Gastroesophageal sphincter (tissue), 4 donors: ENCODE measurements around the gene CHST11. TPM values are rescaled to one million over a fixed set of nuclear protein-coding genes. Genes with fewer than 3 reads are reported as not detected.
A peak's percentile ranks its signal among the peaks of the same experiment; 100 is the strongest.

ENCODE experiments used
- ATAC-seq: fragments of 150-250 bp; one replicate; pipeline ENCODE4 v1.9.1; 2016; ENCODE audit warnings: mild to moderate bottlenecking, moderate library complexity
- H3K27ac ChIP-seq, 4 donors: fragments of 200-600 bp; sonication (generic) in 3 of 4; 1 replicate in 3 of 4; 2 replicates in 1 of 4; pipeline ENCODE4 v1.5.1; 2016 to 2019
- H3K27me3 ChIP-seq: fragments of 200-600 bp; sonication (generic); one replicate; pipeline ENCODE4 v1.5.1; 2019
- H3K36me3 ChIP-seq, 2 donors: fragments of 200-600 bp; sonication (generic); one replicate each; pipeline ENCODE4 v1.5.1; 2019; ENCODE audit warnings: control low read depth in 1 of 2
- H3K4me1 ChIP-seq, 3 donors: fragments of 200-600 bp; sonication (generic); 1 replicate in 2 of 3; 2 replicates in 1 of 3; pipeline ENCODE4 v1.5.1; 2016 to 2019; ENCODE audit warnings: control low read depth in 2 of 3
- H3K4me3 ChIP-seq, 2 donors: fragments of 200-600 bp; sonication (generic); one replicate each; pipeline ENCODE4 v1.5.1; 2019; ENCODE audit warnings: mild to moderate bottlenecking in 1 of 2, moderate library complexity in 1 of 2
- H3K9me3 ChIP-seq, 3 donors: fragments of 200-600 bp; sonication (generic); one replicate each; pipeline ENCODE4 v1.5.1; 2017 to 2019; ENCODE audit warnings: control low read depth in 2 of 3
- EP300 ChIP-seq: sonication (generic); formaldehyde crosslinking; IDR thresholded peaks from one replicate; pipeline ENCODE4 v1.6.1; 2017; ENCODE audit warnings: antibody characterized with exemption, mild to moderate bottlenecking
- POLR2A ChIP-seq, 2 donors: fragments of 450-650 bp; IDR thresholded peaks; one replicate each; pipeline ENCODE4 v1.6.1; 2017; ENCODE audit warnings: antibody characterized with exemption in 2 of 2, mild to moderate bottlenecking in 2 of 2, moderate library complexity in 1 of 2
- POLR2AphosphoS5 ChIP-seq: sonication (generic); formaldehyde crosslinking; IDR thresholded peaks from one replicate; pipeline ENCODE4 v1.6.1; 2017; ENCODE audit warnings: antibody characterized with exemption
- WGBS, 2 donors: methylation state at CpG; one replicate each; pipeline ENCODE4 v1.1.5; 2018; ENCODE audit warnings: low coverage in 1 of 2; 5-methylcytosine and 5-hydroxymethylcytosine counted together
- total RNA-seq, 4 donors: library from RNA; depleted of rRNA; stranded (reverse); fragments of >200 nt; gene quantifications; one replicate each; pipeline ENCODE4 v1.1.0, GENCODE V29; 2016
- TF ChIP-seq, protein P1 (sequence below), 4 experiments: fragments of 200-600 bp in 2 of 4; fragments of 450-650 bp in 2 of 4; sonication (generic) in 1 of 4; IDR thresholded peaks; one replicate each; pipeline ENCODE4 v1.5.1; 2017 to 2019; ENCODE audit warnings: antibody characterized with exemption in 4 of 4, mild to moderate bottlenecking in 2 of 4, moderate library complexity in 2 of 4

The CHST11 gene
- total RNA-seq, 4 donors from 2014 or later = 4.3 to 15.6 (median 11.0) TPM

DNA sequence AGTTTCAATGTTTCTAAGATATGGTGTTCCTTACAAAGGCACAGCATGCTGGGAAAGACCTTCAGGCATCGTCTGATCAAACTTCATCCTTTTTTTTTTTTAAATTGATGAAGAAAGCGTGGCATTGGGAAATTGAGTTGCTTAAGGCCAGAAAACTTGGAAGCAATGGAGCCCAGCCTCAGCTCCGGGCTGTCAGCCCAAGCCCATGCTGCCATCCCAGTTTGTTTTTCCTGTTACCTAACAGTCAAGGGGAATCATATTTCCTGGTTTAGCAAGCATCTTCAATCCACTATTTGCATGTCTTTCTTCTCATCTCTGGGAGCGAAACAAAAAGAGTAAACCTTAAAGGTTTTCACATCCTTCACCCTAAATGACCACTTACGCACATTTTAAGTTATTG lies 200.2 kb downstream of the CHST11 start:
- peak; percentile 75 for ATAC-seq
- whole genome bisulfite sequencing, 2 donors = 61 to 80% methylated on average over 5 of the region's 5 CpGs
- no peaks in the 10 kb centered on the region for H3K36me3 ChIP-seq

DNA sequence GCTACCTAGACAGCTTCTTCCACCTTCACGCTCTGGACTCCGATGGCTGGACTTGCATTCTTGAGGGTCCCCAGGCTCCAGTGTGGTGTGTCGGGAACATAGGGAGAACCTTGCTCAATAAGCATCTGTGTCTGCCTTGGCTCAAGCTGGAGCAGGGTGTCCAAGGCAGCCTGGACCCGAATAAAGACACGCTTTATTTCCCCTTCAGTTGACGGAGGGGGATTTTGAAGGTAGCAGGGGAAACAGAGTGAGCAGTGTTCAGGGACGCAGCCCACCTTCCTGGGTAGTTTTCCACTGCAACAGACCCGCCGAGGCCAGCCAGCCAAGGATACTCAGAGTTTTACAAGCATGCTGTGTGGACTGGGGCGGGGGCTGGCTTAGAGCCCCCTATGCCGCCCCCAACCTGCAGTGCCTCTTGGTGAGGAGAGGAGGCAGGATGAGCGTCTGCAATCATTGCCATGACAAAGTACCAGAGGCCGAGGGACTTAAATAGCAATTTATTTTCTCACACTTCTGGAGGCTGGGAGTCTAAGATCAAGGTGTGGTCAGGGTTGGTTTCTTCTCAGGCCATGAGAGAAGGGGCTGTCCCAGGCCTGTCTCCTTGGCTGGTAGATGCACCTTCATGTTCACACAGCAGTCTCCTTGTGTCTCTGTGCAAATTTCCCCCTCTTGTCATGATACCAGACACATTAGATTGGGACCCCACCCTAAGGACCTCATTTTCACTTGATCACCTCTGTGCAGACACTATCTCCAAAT lies 201.2 kb downstream of the CHST11 start:
- Histone ChIP-seq H3K4me1 (no peaks in the 10 kb centered on the region), H3K4me3 (no peak overlapping the region), H3K27me3 (no peaks in the 10 kb centered on the region), H3K27ac (no peak overlapping the region), H3K9me3 (no peaks in the 10 kb centered on the region), H3K36me3 (no peaks in the 10 kb centered on the region)
- no peak for ATAC-seq
- TF ChIP-seq, protein P1, sequence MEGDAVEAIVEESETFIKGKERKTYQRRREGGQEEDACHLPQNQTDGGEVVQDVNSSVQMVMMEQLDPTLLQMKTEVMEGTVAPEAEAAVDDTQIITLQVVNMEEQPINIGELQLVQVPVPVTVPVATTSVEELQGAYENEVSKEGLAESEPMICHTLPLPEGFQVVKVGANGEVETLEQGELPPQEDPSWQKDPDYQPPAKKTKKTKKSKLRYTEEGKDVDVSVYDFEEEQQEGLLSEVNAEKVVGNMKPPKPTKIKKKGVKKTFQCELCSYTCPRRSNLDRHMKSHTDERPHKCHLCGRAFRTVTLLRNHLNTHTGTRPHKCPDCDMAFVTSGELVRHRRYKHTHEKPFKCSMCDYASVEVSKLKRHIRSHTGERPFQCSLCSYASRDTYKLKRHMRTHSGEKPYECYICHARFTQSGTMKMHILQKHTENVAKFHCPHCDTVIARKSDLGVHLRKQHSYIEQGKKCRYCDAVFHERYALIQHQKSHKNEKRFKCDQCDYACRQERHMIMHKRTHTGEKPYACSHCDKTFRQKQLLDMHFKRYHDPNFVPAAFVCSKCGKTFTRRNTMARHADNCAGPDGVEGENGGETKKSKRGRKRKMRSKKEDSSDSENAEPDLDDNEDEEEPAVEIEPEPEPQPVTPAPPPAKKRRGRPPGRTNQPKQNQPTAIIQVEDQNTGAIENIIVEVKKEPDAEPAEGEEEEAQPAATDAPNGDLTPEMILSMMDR (IDR thresholded peaks at IDR 0.05) = no peak
- TF ChIP-seq POLR2AphosphoS5 (no peak), EP300 (no peak), POLR2A (IDR thresholded peaks at IDR 0.05) (no peak)
- 79 to 100% methylated on average over 2 to 6 of the region's 13 CpGs for WGBS, 2 donors

More for the DNA sequence above, 200.2 kb downstream of the CHST11 start:
- Histone ChIP-seq H3K9me3 (no peaks in the 10 kb centered on the region), H3K4me1 (no peaks in the 10 kb centered on the region), H3K27ac (no peak overlapping the region), H3K27me3 (no peaks in the 10 kb centered on the region), H3K4me3 (no peak overlapping the region)
- TF ChIP-seq EP300 (no peak), POLR2AphosphoS5 (no peak), POLR2A (IDR thresholded peaks at IDR 0.05) (no peak)
- TF ChIP-seq, protein P1 (IDR thresholded peaks at IDR 0.05) = no peak

DNA sequence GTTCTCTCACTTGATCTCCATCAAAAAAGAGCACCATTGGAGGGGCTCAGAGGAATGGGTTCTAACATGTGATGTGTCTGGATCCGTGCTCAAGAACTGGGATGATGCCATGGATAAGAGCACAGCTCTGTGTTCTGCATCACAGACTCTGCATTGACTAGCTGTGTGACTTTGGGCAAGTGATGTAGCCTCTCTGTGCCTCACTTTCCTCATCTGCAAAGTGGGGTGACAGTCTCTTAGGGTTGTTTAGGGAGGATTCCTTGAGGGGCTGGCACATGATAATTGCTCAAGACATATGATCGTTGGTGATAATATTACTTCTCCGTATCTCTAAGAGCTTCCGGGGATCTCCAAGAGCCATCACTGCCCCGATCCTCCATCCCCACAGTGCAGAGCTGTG lies 202.3 kb downstream of the CHST11 start:
- no peaks in the 10 kb centered on the region for H3K4me1 ChIP-seq
- ATAC-seq = no peak
- no peak overlapping the region for H3K4me3 ChIP-seq
- 89 to 100% methylated on average over 1 to 4 of the region's 5 CpGs for WGBS, 2 donors
- no peak for TF ChIP-seq EP300
- no peaks in the 10 kb centered on the region for H3K27me3 ChIP-seq
- H3K9me3 ChIP-seq = no peaks in the 10 kb centered on the region
- no peak overlapping the region for H3K27ac ChIP-seq
- H3K36me3 ChIP-seq = no peaks in the 10 kb centered on the region

DNA sequence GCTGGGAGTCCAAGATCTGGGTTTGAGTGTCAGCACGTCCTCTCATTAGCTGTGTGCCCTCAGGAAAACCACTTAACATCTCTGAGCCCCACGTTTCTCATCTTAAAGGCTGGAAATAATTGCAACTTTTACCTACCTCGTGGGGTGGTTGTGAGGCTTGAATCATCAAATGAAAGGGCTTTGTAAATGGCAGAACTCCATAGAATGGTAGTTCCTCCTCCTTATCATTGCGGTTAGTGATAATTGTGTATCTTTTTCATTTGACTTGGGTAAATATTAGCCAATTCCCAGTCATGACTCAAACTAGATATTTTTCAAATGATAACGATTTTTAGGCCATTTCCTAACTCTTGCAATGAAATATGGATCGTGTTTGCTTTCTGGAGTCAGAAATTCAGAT lies 205.5 kb downstream of the CHST11 start:
- Histone ChIP-seq H3K4me3 (no peak overlapping the region), H3K36me3 (no peaks in the 10 kb centered on the region), H3K9me3 (no peaks in the 10 kb centered on the region), H3K27me3 (no peaks in the 10 kb centered on the region), H3K27ac (no peak overlapping the region), H3K4me1 (peaks cover 0 to 11% (median 0%) of the 10 kb centered on the region in 3 donors)
- ATAC-seq = no peak
- TF ChIP-seq POLR2AphosphoS5 = no peak
- TF ChIP-seq POLR2A (IDR thresholded peaks at IDR 0.05) = no peak
- 86 to 89% methylated on average over 5 to 6 of the region's 6 CpGs for WGBS, 2 donors

GRCh38 chr12:104662908-104663307 lies 206.2 kb downstream of the CHST11 start:
- Histone ChIP-seq H3K4me3 (no peak overlapping the region), H3K27me3 (no peaks in the 10 kb centered on the region), H3K27ac (no peak overlapping the region), H3K36me3 (no peaks in the 10 kb centered on the region), H3K9me3 (no peaks in the 10 kb centered on the region), H3K4me1 (peaks cover 0 to 18% (median 0%) of the 10 kb centered on the region in 3 donors)
- WGBS, 2 donors = 90 to 100% methylated on average over 7 to 9 of the region's 9 CpGs
- no peak for TF ChIP-seq EP300
- TF ChIP-seq, protein P1 (IDR thresholded peaks at IDR 0.05) = no peak
- no peak for TF ChIP-seq POLR2A (IDR thresholded peaks at IDR 0.05)
- TF ChIP-seq POLR2AphosphoS5 = no peak
- ATAC-seq = no peak

- Histone ChIP-seq H3K27me3 (no peaks in the 10 kb centered on the region), H3K36me3 (no peaks in the 10 kb centered on the region), H3K9me3 (no peaks in the 10 kb centered on the region), H3K27ac (peak overlapping the region in 1 of 4 donors; percentile 30), H3K4me1 (peaks cover 0 to 33% (median 13%) of the 10 kb centered on the region in 3 donors), H3K4me3 (no peak overlapping the region)
- TF ChIP-seq POLR2A (IDR thresholded peaks at IDR 0.05) (no peak), POLR2AphosphoS5 (peak; percentile 29), EP300 (no peak)
- TF ChIP-seq, protein P1 (IDR thresholded peaks at IDR 0.05) = no peak
- WGBS, 2 donors = 42 to 61% methylated on average over 3 of the region's 3 CpGs
- ATAC-seq = no peak
These were observed 207.6 kb downstream of the CHST11 start for GRCh38 chr12:104664351-104664750.
